Tongue (tissue), 2 donors: ENCODE measurements around the gene CMIP. TPM values are rescaled to one million over a fixed set of nuclear protein-coding genes. Genes with fewer than 3 reads are reported as not detected.

Experiments used
- DNase-seq: peaks from one replicate; pipeline ENCODE4 v3.0.0-alpha.2; 2015
- total RNA-seq: library from RNA; depleted of rRNA; stranded (reverse); fragments of >200 nt; gene quantifications from one replicate; pipeline ENCODE4 v1.2.3, GENCODE V29; 2014

Gene CMIP
- total RNA-seq, 1 donor from 2014 or later, result 30.0 TPM

DNA sequence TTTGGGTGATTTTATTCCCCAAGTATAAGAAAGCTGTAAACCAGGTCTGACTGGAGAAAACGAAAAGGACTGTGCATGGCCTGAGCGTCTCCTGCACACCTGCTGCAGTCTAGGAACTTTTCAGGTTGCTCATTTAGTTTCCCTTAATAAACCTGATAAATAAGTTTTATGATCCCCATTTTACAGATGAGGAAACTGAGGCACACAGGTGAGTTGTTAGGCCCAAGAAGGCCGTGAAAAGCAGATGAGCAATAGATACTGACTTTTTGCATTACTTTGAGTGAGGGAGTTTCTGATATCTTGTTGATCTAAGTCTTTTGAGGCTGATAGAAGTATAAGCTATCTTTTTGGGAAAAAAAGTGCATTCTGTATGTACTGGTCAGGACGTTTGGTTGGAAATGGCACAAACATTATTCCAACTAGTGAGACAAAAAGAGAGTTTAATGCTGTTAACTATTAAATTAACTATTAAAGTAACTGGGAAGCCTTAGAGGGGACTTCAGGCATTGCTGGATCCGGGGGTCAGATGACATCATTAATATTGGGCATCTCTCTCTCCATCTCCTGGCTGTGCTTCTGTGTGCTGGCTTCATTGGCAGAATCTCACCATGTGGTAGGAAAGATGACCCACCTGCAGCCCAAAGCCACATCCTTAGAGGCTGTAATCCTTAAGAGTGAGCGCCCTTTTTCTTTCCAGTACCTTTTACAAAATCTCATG is 163.4 kb downstream of the CMIP start:
- DNase-seq, result no peak

DNA sequence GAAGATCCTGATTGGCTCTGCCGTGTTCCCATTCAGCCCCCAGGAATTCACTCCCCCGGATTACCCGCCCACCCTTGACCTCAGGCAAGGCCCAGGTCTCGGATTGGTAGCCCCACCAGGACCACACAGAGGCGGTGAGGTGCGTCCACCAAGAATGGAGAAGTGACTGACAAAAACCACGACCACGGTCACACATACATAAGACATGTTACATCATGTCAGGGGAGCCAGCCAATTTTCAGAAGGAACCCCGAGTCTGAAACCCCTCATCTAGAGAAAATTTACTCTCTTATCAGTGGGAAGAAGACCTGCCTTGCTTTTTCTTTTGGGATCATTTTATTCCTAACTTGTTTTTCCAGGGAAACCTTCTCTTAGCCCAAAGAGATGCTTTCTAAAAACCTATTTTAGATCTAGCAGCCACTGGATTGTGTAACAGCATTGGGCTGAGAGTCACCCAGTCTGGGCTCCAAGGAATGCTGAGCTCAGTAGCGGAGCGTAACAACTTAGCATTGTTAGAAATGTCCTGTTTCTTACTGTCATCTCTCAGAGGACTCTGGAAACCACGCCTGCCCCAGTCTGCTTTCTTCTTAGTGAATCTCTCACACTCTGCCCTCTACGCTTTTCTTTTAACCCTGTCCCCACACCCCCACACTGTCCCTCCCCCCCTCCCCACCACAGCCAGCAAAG is 164.1 kb downstream of the CMIP start:
- no peak for DNase-seq

DNA sequence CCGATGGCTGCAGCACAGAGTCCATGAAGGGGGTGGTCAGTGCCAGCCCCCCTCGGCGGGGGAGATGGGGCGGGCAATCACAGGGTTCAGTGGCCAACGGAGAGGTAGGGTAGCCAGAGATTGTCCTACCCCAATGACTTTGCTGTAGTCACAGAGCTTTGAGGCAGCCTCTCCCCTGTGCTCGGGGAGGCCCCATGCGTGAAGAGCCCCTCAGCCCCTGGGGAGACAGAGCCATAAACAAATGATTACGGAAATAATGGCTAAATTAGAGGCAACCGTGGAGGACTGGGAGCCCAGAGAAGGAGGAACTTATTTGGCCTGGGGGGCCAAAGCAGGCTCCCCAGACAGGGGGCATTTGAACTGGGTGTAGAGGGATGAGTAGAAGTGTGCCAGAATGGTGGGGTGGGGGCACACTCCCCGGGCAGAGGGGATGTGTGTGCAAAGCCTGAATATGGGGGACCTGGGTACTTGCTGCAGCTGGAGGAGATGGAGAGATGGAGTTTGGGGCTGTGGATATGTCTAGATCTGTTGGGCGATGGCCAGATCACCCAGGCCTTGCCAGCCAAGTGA is 164.8 kb downstream of the CMIP start:
- no peak for DNase-seq

DNA sequence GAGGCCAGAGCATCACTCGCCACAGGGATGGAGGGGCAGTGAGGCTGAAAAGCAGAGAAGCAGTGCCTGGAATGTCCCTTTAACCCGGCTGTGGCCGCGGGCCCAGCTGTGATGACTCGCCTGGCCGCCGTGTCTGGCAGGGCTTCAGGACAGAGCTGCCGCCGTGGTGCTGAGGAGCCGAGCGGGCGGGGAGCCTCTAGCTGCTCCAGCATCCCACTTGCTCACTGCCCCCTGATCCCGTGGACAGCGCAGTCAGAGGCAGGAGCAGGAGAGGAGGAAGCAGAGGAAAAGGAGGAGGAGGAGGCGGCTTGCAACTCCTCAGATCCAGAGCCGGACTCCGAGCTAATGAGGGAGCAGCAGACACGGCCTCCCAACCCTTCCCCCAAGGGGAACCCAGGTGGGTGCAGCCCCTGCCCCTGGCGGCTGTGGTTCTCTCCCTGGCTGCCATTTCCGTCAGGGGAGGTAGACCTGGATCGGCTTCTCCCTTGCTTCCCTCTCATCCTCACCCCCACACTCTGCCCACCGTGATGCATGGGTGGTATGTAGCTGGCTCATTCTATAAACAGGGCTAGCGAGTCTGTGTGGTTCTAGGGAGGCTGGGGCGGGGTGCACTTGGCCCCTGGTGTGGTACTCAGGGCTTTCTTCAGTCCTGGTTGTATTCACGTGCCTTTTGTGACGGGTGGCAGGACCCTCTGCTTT is 165.7 kb downstream of the CMIP start:
- DNase-seq, result peak; percentile 74

DNA sequence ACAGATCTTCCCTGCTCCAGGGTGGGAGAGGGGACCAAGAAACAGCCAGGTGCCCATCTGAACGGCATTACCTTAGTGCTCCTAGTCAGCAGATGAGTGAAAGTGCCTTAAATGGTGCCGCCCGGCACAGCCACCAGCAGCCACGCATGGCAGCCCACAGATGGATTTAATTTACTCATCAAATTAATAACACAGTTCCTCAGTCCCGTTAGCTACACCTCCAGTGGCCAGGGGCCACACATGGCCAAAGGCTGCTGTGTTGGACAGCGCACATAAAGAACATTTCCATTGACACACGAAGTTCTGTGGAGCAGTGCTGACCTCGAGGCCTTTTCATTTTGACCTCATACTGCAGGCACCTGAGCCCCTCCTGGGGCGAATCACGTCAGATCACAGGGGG is 166.3 kb downstream of the CMIP start:
- DNase-seq, result no peak

DNA sequence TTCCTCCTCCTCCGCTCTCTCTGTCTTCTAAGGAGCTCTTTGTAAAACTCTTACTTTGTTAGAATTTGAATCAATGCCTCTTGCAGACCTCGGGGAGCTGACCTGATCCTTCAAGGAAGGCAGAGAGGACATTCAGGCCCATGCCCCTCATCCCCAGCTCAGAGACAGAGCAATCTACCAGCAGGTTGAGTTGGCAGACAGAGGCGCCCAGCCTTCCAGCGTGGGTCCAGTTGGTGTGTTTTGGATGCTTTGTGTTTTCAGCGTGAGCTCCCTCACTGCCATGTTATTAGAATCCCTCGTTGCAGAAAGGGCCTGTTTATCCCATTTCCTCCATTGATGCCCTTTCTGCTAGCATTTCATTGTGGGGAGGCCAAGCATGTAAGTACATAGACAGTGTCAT is 167.1 kb downstream of the CMIP start:
- no peak for DNase-seq

DNA sequence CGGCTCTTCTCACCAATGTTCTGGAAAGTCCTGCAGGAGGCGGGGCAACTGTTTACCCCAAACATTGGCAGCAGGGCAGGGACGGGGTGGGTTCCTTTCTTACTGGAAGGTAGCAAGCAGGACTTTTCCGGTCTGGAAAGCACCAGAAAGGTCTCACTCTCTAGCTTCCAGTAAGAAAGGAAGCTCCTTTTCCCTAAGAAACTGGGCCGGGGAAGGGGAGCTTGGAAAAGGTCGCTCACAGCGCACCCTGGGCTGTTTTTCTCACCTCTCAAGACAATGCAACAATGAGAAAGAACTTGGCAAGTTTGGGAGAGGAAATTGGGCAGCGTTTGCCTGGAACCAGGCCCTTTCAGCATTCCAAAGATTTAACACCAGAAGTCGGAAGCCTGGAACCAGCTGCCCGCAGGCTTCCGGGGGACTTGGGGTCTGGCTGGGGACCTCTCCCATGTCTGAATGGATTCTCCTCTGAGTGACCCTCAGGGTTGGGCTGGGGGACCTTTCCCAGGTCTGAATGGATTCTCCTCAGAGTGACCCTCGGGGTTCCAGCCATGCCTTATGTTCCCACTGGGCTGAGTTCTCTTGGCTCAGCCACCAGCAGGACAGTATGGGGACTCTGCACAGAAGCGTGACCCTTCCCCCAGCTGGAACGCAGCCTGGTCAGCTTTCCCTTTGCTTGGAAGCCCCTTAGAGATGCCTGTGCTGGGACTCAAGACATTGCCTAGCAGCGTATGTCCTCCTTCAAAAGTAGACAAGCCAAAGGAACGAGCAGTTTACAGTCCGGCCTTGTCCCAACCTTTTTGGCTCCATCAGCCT is 167.9 kb downstream of the CMIP start:
- DNase-seq, result peak; percentile 83

DNA sequence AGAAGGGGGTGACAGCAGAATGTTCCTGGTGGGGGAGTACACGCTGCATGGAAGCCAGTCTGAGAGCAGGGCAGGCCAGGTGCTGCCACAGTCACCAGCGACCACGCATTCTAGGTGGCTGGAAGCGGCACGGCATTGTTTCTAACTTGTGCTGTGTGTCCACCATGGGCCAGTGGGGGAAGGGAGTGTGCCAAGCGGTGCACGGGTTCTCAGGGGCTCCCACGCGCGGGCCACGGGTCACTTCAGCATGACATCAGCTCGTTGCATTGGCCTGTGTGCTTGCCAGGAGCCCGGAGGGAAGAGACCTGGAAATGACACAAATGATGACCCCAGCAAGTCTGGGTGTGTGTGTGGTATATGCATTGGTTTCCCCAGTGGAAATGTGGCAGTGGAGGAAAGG is 169.6 kb downstream of the CMIP start:
- no peak for DNase-seq

DNA sequence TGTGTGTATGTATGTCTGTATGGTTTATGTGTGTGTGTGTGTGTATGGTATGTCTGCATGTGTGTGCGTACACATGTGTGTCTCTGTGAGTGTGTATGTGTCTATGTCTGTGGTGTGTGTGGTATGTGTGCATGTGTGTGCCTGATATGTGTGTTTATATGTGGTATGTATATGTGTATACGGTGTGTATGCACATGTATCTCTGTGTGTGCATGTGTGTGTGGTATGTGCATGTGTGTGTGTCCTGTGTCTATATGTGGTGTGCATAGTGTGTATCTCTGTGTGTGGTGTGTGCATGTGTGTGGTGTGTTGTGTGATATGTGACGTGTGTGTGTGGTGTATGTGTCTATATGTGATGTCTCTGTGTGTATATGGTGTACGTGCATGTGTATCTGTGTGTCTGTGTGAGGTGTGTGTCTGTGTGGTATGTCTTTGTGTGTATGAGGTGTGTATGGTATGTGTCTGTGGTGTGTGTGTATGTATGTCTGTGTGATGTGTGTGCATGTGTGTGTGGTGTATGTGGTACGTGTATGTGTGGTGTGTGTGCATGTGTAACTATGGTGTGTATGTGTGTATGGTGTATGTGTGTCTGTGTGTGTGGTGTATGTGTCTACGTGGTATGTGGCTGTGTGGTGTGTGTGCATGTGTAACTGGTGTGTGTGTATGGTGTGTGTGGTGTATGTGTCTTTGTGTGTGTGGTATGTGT is 170.2 kb downstream of the CMIP start:
- DNase-seq, result no peak

DNA sequence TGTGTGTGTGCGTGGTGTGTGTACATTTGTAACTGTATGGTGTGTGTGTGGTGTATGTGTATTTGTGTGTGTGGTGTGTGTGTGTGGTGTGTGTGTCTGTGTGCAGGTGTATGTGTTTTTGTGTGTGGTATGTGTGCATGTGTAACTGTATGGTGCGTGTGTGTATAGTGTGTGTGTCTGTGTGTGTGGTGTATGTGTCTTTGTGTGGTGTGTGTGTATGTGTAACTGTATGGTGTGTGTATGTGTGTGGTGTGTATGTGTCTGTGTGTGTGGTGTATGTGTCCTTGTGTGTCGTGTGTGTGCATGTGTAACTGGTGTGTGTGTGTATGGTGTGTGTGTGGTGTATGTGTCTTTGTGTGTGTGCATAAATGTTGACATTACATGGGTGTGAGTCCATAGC is 170.8 kb downstream of the CMIP start:
- DNase-seq, result no peak

DNA sequence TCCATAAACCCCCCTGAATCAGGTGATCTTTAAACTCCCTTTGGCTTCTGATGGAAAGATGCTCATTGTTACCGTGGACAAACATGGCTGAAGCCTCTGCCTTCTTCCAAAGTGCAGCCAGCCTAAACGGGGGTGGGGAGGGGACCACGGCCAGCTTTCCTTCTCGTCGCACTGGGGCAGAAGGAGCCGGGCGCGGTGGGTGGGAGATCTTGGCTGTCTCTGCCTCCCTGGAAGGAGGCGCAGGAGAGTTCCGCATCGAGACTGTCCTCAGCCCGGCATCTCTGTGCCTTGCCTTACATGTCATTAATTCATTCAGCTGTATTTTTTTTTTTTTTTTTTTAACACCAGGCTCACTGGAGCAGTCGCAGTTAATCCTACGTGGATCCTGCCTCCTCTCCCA is 171.2 kb downstream of the CMIP start:
- DNase-seq, result no peak

DNA sequence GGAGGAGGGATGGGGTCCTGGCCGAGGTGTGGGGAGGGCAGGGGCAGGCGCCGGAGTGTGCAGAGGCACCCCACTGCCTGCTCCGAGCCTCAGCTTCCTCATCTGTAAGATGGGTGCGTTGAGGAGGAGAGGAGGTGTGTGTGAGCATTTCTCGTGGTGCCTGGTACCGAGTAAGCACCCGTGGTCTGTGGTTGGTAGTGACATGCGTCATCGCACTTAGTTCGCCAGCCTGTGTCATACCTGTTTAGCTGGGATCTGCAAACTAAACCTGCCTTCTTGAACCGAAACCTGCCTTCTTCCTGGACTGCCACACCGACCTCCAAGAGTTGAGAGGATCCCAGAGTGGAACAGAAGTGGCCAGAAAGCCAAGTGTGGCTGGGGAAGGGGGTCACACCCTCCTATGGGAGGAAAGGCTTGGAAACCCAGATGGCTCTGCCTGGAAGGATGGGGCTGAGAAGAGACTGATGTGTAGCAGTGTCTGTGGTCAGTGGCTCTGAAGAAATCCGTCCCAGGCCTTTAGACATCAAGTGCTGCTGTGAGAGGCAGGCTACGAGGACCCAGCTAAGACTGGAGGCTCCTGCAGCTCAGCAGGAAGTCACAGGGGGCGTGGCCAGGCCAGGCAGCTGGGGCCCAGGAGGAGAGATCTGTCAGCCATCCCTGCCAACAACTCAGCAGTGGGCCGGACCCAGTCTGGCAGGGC is 171.9 kb downstream of the CMIP start:
- DNase-seq, result peak; percentile 79

DNA sequence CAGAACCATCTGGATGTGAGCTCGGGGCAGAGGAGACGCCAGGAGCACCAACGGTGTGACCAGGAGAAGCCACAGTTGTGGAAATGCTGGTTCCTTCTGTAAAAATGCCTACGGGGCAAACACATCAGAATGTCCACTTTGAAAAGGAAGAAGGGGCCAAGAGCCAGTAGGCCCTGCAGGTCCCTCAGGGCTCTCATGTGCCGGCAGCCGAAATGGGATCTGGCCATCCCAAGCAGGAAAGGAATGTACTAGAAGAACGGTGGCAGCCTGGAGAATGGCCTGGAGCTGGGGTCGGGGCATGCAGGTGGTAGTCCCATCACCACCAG is 172.4 kb downstream of the CMIP start:
- DNase-seq, result no peak

DNA sequence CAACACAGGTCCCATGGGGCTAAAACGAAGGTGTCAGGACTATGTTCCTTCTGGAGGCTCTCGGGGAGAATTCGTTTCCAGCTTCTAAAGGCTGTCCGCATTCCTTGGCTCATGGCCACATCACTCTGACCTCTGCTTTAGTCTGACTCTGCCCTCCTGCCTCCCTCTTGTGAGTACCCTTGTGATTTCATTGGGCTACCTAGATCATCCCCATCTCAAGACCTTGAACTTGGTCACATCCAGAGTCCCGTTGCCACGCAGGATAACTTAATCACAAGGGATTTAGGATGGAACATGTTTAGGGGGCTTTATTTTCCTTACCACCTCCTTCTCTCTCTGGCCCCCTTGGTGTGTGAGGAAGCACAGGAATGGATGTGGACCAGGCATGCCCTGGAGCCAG is 173.6 kb downstream of the CMIP start:
- no peak for DNase-seq

DNA sequence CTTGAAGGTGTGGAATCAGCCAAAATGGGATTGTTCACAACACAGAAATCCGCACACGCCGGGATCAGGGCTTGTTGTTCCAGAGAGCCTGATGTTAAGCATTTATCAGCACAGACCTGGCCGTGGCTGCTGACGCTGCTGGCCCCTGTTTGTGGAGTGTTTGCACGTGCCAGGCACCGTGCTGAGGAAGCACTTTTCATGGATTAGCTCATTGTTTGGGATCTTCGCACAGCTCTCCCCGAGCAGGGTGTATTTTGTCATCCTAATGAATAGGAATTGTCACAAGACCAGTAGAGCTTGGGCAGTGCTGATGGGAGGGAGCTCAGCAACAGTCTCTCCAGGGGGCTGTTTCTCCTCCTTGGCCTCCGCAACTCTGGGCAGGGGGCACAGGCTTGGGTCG is 174.1 kb downstream of the CMIP start:
- DNase-seq, result peak; percentile 49

DNA sequence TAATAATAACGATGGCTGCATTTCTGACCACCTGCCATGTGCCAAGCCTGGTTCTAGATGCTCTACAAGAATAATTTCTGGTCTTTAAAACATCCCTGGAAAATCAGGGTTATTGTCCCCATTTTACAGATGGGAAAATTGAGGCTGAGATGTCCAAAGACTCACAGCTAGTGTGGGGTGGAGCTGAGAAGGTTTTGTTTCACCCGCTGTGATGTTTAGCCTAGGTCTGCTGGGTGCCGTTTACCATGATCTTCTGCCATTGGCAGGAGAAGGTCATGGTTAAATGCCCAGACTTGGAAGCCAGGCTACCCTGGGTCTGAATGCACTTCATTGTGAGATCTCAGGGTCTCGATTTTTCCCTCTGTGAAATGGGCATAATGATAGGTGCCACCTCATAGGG is 175.4 kb downstream of the CMIP start:
- DNase-seq, result no peak

DNA sequence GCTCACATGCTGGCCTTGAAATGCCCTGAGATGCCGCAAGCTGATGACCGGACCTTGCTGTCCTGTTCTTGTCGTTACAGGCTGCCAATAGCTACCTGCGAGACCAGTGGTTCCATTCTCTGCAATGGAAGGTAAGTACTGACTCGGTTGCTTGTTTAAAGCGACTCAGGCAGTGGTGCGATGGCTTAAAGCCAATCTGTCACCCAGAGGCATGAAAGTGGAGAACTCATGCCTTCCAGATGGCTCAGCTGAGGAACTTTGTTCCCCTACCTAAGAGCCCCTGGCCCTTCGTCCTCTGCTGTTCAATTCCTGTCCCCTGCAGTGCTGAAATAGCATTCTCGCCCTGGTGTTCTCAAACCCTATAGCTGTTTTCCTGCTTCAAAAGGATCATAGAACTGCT is 176.2 kb downstream of the CMIP start:
- DNase-seq, result no peak

DNA sequence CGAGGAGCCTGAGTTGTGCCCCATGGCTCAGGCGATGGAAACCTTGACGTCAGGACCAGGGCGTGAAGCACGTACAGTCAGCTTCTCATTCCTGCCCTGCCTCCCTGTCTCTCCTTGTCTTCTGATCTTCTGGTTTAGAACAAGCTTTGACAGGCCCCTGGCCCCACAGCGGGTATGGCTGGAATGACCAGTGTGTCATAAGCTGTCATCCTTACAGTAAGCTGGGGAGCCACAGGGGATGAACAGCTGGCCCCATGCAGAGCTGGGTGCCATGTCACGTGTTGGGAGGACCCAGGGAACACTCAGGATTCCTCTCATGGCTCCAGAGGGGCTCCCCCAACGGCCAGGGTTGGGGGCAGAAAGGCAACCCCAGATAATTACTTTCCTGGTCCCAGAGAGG is 176.9 kb downstream of the CMIP start:
- DNase-seq, result peak; percentile 46

DNA sequence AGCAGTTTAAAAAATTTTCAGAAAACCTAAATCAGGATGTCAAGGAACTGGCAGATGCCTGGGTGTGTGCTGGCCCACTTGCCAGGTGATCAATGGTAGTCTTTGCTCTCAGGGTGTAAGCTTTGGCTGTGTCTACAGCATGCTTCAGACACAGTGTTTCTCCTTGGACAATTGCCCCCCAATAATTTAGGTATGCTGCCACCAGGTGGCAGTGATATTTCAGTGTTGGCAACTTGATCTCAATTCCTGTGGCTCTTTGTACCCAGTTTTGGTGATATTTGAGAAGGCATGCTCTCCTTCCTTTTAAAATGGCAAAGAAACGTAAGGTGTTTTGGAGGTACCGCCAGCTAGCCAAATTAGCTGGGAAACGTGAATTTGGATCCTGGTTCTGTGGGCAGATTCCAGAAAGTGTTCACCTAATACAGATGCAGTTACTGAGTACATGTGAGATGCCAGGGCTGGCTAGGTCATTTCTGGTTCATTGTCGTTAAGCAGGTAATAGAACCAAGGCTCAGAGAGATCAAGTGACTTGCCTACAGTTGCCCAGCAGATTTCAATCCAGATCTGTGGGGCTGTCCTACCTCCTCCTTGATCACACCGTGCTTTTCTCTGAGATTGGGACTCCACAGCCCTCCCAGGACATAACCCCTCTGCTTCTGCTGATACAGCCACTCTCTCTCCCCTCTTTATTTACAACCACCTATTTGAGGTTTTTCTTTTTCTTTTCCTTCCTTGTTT is 178.9 kb downstream of the CMIP start:
- peak; percentile 80 for DNase-seq

DNA sequence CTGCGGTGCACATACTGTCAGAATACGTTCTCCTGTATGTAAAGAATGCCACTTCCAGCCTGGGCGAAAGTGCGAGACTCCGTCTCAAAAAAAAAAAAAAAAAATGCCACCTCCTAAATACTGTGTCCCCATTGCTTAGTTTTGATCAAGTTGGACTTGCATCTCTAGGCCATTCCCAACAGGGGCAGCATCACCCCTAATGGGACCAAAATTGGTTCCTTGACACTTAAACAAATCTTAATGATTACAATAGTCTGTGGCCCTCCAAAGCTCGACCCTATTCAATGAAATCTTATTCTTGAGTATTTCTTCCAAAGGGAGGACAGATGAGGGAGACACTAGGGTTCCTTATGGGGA is 179.8 kb downstream of the CMIP start:
- no peak for DNase-seq
